Transverse colon (tissue), 4 donors: ENCODE results near the gene RAB36.

Experiments used
- CTCF ChIP-seq, 5 experiments: fragments of 200-600 bp in 3 of 5; fragments of 450-650 bp in 2 of 5; sonication (generic) in 3 of 5; IDR thresholded peaks; 1 replicate in 2 of 5; 2 replicates in 3 of 5; pipeline ENCODE4 v1.5.1; 2016 to 2017; ENCODE audit warnings: antibody characterized with exemption in 5 of 5, inconsistent platforms in 3 of 5, mild to moderate bottlenecking in 2 of 5, moderate library complexity in 1 of 5
- POLR2A ChIP-seq: fragments of 450-650 bp; IDR thresholded peaks from one replicate; pipeline ENCODE4 v1.6.1; 2016; ENCODE audit warnings: antibody characterized with exemption, mild to moderate bottlenecking, moderate library complexity
- POLR2AphosphoS5 ChIP-seq, 3 donors: sonication (generic); formaldehyde crosslinking; IDR thresholded peaks; one replicate each; pipeline ENCODE4 v1.6.1; 2016; ENCODE audit warnings: antibody characterized with exemption in 3 of 3

GRCh38 chr22:23144932-23145877, at the start of gene RAB36:
- no peak for TF ChIP-seq CTCF (IDR thresholded peaks at IDR 0.05)
- TF ChIP-seq POLR2A, result peak; percentile 61
- TF ChIP-seq POLR2AphosphoS5 (IDR thresholded peaks at IDR 0.05), result peak in 2 of 3 donors; percentile 14 to 34
